Bronchial epithelial cell (primary cell): ENCODE results near the gene CIB1. TPM values are rescaled to one million over a fixed set of nuclear protein-coding genes. Genes with fewer than 3 reads are reported as not detected.
A peak's percentile ranks its signal among the peaks of the same experiment; 100 is the strongest.

Experiments
- DNase-seq: peaks from one replicate; pipeline ENCODE4 v3.0.0-alpha.2; 2010; ENCODE audit warnings: low read depth
- FAIRE-seq: peaks from 2 replicates; lab custom pipeline; 2011; peaks lifted over from hg19 to GRCh38; lab: Jason Lieb, UNC
- H3K27me3 ChIP-seq: 2 replicates; pipeline ENCODE4 v1.5.1; 2011; ENCODE audit warnings: low read length; ENCODE audit not compliant: control insufficient read depth, insufficient read depth
- H3K36me3 ChIP-seq: 2 replicates; pipeline ENCODE4 v1.5.1; 2011; ENCODE audit warnings: low read length; ENCODE audit not compliant: control insufficient read depth, insufficient read depth
- H3K4me3 ChIP-seq: 2 replicates; pipeline ENCODE4 v1.5.1; 2011; ENCODE audit warnings: mild to moderate bottlenecking, low read depth, low read length, control low read depth
- total RNA-seq: library from RNA; depleted of rRNA; stranded (reverse); fragments of >200 nt; gene quantifications from 2 replicates; pipeline ENCODE4 v1.2.1, GENCODE V29; 2014
- TF ChIP-seq, protein P1 (sequence below): IDR thresholded peaks from 2 replicates; pipeline ENCODE4 v1.5.1; 2011; ENCODE audit warnings: mild to moderate bottlenecking, moderate library complexity, low read length, control low read depth, inconsistent platforms; ENCODE audit not compliant: insufficient read depth, severe bottlenecking

The CIB1 gene
- total RNA-seq, 1 donor from 2014 or later: 41.1 TPM

DNA sequence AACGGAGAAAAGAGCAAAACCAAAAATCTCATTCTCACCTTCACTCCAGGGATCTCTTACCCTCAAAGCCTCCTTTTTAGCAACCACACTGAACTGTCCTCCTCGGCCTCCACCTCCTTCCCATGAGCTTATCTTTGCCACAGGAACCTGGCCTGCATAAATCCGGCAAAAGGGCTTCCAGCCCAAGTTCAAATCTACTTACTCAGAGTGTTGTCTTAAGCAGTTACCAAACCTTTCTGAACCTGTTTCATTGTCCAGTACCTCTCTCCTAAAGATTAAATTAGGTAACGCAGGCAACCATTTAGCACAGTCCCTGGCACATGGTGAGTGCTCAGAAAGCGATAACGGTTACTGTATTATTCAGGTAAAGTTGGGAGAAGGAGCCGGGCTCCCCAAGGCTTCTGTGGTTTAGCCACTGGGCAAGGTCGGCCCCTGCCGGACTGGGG is 777 bp downstream of the CIB1 start:
- DNase-seq (no peak), FAIRE-seq (no peak)
- Histone ChIP-seq H3K27me3 (no peaks in the 10 kb centered on the region), H3K4me3 (peak overlapping the region; percentile 72), H3K36me3 (peaks cover 10% of the 10 kb centered on the region)
- TF ChIP-seq, protein P1, sequence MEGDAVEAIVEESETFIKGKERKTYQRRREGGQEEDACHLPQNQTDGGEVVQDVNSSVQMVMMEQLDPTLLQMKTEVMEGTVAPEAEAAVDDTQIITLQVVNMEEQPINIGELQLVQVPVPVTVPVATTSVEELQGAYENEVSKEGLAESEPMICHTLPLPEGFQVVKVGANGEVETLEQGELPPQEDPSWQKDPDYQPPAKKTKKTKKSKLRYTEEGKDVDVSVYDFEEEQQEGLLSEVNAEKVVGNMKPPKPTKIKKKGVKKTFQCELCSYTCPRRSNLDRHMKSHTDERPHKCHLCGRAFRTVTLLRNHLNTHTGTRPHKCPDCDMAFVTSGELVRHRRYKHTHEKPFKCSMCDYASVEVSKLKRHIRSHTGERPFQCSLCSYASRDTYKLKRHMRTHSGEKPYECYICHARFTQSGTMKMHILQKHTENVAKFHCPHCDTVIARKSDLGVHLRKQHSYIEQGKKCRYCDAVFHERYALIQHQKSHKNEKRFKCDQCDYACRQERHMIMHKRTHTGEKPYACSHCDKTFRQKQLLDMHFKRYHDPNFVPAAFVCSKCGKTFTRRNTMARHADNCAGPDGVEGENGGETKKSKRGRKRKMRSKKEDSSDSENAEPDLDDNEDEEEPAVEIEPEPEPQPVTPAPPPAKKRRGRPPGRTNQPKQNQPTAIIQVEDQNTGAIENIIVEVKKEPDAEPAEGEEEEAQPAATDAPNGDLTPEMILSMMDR: peak; percentile 51

DNA sequence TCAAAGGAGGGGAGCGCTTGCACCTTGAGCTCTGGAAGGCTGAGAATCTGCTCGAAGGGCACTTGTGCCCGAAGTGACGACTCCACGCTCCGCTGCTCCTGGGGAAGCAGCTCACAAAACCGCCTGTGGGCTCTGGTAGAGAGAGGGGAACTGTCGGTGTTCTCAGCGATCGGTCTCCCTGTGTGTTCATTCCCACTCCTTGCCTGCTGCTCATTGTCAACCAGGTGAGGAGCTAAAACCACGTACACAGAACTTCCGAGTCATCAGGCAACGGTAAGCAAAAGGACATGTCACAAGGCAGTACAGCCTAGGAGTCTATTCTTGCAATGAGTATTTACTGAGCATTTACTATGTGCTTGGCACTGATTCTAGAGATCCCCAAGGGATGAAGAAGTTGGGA is 1.5 kb downstream of the CIB1 start:
- FAIRE-seq (no peak), DNase-seq (peak; percentile 55)
- TF ChIP-seq, protein P1: no peak
- Histone ChIP-seq H3K36me3 (peaks cover 17% of the 10 kb centered on the region), H3K4me3 (no peak overlapping the region), H3K27me3 (no peaks in the 10 kb centered on the region)

GRCh38 chr15:90231028-90232017 is 2.4 kb downstream of the CIB1 start:
- Histone ChIP-seq H3K36me3 (peaks cover 22% of the 10 kb centered on the region), H3K4me3 (no peak overlapping the region), H3K27me3 (no peaks in the 10 kb centered on the region)
- DNase-seq (peak; percentile 26), FAIRE-seq (no peak)
- TF ChIP-seq, protein P1: no peak

GRCh38 chr15:90230610-90231009 is 3.1 kb downstream of the CIB1 start:
- TF ChIP-seq, protein P1: no peak
- FAIRE-seq (no peak), DNase-seq (no peak)
- Histone ChIP-seq H3K27me3 (no peaks in the 10 kb centered on the region), H3K36me3 (peaks cover 22% of the 10 kb centered on the region), H3K4me3 (no peak overlapping the region)

DNA sequence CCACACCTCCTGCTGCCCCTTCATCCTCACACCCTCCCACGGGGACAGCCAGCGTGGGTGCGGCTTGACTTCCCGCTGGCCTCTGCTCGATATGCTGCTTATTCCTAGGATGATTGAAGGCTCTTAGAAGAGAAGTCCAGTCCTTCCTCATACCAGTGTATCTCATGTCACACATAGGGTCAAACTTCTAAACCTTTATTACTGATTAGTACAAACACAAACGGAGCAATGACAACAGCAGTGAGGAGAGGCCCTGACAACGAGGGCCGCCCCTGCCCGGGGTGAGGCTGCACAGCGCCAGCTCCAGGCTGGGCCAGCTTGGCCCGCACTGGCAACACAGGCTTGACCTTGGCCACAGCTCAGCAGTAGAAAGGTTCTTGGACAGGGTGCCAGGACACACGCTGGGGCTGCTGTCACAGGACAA is 3.7 kb downstream of the CIB1 start:
- TF ChIP-seq, protein P1: no peak
- H3K4me3 ChIP-seq: no peak overlapping the region
- DNase-seq: no peak
- H3K36me3 ChIP-seq: peaks cover 24% of the 10 kb centered on the region
- FAIRE-seq: no peak
- H3K27me3 ChIP-seq: no peaks in the 10 kb centered on the region
